ENCODE measurements around the gene EMC8. TPM values are rescaled to one million over a fixed set of nuclear protein-coding genes. Genes with fewer than 3 reads are reported as not detected.

Gene EMC8
- total and polyA plus RNA-seq, 2 of the 8 experiments (the other 6 are each of a cell fraction or from before 2014, with no cell fraction given) = 52.2 to 69.7 TPM

DNA sequence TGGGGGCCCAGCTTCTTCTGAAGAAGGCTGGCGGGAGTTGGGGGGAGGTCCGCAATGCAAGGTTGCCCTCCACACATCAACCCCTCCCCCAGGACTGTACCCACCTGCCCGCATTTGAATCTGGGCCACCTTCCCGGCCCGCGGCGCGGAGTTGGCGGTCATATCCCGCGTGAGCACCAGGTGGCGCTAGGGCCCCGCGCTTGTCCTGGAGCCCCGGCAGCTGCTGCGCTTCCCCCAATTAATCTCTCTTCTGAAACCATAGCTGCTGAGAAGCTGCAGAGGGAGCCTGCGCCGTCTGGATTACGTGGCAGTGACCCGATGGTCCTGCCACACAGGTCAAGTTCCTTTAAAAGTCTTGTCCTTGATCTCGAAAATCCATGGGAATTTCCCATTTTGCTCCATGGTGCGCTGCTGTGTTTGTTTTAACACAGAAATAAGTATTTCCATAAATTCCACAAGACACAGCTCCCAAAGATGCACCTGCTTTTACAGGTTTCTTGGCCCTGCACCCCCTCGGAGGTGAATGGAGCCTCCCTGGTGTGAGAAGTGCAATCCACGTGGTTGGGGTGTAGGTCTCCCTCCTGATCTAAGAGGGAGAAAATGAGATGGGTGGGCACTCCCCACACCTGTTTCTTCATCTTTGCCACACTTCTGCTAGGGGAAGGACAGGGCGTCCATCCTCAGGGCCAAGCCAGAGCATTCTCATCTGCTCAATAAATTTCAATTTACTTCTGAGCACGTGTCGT is 22.2 kb upstream of the EMC8 start (continued):
- TF ChIP-seq KDM5A (IDR thresholded peaks at IDR 0.05; ENCODE audit: low read length) (no peak), FOSL1 (IDR thresholded peaks at IDR 0.05; ENCODE audit: insufficient read depth, low read depth, low read length) (no peak), RFX5 (IDR thresholded peaks at IDR 0.05; ENCODE audit: borderline replicate concordance, low read depth, low read length) (no peak), NRF1 (IDR thresholded peaks at IDR 0.05; ENCODE audit: low read depth, low read length) (peak; percentile 21; the same call in 1 of the 2 replicates), GABPA (IDR thresholded peaks at IDR 0.05; ENCODE audit: borderline replicate concordance, insufficient read depth, low read length) (no peak), RAD21 (IDR thresholded peaks at IDR 0.05 in 1 of 2, conservative IDR thresholded peaks at IDR 0.05 in 1 of 2; ENCODE audit: low read depth in 2 of 2, low read length in 2 of 2) (peak; percentile 99 to 100), CREB1 (IDR thresholded peaks at IDR 0.05) (peak; percentile 41; the same call in 1 of the 2 replicates), RNF2 (IDR thresholded peaks at IDR 0.05; ENCODE audit: borderline replicate concordance, low read depth, low read length, missing control alignments, poor library complexity, severe bottlenecking) (no peak), SUZ12 (IDR thresholded peaks at IDR 0.05; ENCODE audit: low read length) (no peak), EGR1 (IDR thresholded peaks at IDR 0.05; ENCODE audit: borderline replicate concordance, low read depth, low read length) (no peak), PHF8 (conservative IDR thresholded peaks at IDR 0.05; ENCODE audit: low read depth, low read length) (no peak), NANOG (IDR thresholded peaks at IDR 0.05; ENCODE audit: insufficient read depth, low read depth, low read length, poor library complexity, severe bottlenecking) (peak; percentile 19), BRCA1 (IDR thresholded peaks at IDR 0.05; ENCODE audit: low read depth, low read length) (peak; percentile 26; the same call in 1 of the 2 replicates), HDAC2 (IDR thresholded peaks at IDR 0.05; ENCODE audit: borderline replicate concordance in 1 of 2, low read depth in 2 of 2, low read length in 2 of 2) (0 out of 4 replicates have a peak, but pooled peaks of 1 of the 2 experiments have one; percentile 7)
- TF ChIP-seq, protein P1, sequence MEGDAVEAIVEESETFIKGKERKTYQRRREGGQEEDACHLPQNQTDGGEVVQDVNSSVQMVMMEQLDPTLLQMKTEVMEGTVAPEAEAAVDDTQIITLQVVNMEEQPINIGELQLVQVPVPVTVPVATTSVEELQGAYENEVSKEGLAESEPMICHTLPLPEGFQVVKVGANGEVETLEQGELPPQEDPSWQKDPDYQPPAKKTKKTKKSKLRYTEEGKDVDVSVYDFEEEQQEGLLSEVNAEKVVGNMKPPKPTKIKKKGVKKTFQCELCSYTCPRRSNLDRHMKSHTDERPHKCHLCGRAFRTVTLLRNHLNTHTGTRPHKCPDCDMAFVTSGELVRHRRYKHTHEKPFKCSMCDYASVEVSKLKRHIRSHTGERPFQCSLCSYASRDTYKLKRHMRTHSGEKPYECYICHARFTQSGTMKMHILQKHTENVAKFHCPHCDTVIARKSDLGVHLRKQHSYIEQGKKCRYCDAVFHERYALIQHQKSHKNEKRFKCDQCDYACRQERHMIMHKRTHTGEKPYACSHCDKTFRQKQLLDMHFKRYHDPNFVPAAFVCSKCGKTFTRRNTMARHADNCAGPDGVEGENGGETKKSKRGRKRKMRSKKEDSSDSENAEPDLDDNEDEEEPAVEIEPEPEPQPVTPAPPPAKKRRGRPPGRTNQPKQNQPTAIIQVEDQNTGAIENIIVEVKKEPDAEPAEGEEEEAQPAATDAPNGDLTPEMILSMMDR (IDR thresholded peaks at IDR 0.05; ENCODE audit: control extremely low read depth in 1 of 3, insufficient read depth in 1 of 3, low read depth in 1 of 3, low read length in 3 of 3) = peak; percentile 86 to 99 (median 92)

All from H1 (cell line).